MCF 10A (cell line): ENCODE results near the gene IGFBPL1. TPM values are rescaled to one million over a fixed set of nuclear protein-coding genes. Genes with fewer than 3 reads are reported as not detected.

Experiments used
- BruUV-seq: library from RNA; stranded (reverse); fragments of 400-500 nt; replicated peaks from 2 replicates; lab custom pipeline; 2021; lab: Mats Ljungman, UMichigan
- CTCF ChIA-PET: fragments of 300-600 bp; sonication (Branson Sonifier 250); formaldehyde crosslinking; extraction: SDS; loops from one replicate; lab custom pipeline; 2021; ENCODE audit warnings: antibody characterized with exemption, inconsistent platforms; lab: Yijun Ruan, JAX
- POLR2A ChIA-PET: fragments of 300-600, 350-650 bp; sonication (Branson Sonifier 250); formaldehyde crosslinking; extraction: SDS; loops from one replicate; lab custom pipeline; 2020; ENCODE audit warnings: antibody characterized with exemption, inconsistent platforms; lab: Yijun Ruan, JAX
- DNase-seq: peaks from one replicate; pipeline ENCODE4 v3.0.0-alpha.2; 2018; ENCODE audit not compliant: unreplicated experiment
- H3K27ac Mint-ChIP-seq: one replicate; pipeline ENCODE4 v1.8.0; 2022; ENCODE audit warnings: mild to moderate bottlenecking, low read depth, mixed read lengths; ENCODE audit not compliant: unreplicated experiment
- H3K27me3 Mint-ChIP-seq: one replicate; pipeline ENCODE4 v1.8.0; 2022; ENCODE audit warnings: mixed read lengths; ENCODE audit not compliant: insufficient read depth, unreplicated experiment
- H3K36me3 Mint-ChIP-seq: one replicate; pipeline ENCODE4 v1.8.0; 2022; ENCODE audit warnings: mild to moderate bottlenecking, moderate library complexity, mixed read lengths; ENCODE audit not compliant: insufficient read depth, unreplicated experiment
- H3K4me1 Mint-ChIP-seq: one replicate; pipeline ENCODE4 v1.8.0; 2022; ENCODE audit warnings: mixed read lengths; ENCODE audit not compliant: insufficient read depth, unreplicated experiment
- H3K4me3 Mint-ChIP-seq: one replicate; pipeline ENCODE4 v1.8.0; 2022; ENCODE audit warnings: mild to moderate bottlenecking, moderate library complexity, mixed read lengths; ENCODE audit not compliant: unreplicated experiment
- H3K9me3 Mint-ChIP-seq: one replicate; pipeline ENCODE4 v1.8.0; 2022; ENCODE audit warnings: mixed read lengths; ENCODE audit not compliant: unreplicated experiment
- intact Hi-C: fragments of 100-400 bp; cut with micrococcal nuclease; formaldehyde crosslinking; loops from 2 replicates; pipeline ENCODE4 v1.14.1; 2022
- total RNA-seq: library from RNA; stranded (reverse); gene quantifications from 2 replicates; pipeline ENCODE4 v1.2.3, GENCODE V29; 2022
- TF ChIP-seq, protein P1 (sequence below): fragments of 200-600 bp; IDR thresholded peaks from one replicate; pipeline ENCODE4 v1.8.0; 2022; ENCODE audit warnings: antibody characterized with exemption, mild to moderate bottlenecking; ENCODE audit not compliant: unreplicated experiment

The IGFBPL1 gene
- total RNA-seq, 1 experiment from 2014 or later, result not detected

DNA sequence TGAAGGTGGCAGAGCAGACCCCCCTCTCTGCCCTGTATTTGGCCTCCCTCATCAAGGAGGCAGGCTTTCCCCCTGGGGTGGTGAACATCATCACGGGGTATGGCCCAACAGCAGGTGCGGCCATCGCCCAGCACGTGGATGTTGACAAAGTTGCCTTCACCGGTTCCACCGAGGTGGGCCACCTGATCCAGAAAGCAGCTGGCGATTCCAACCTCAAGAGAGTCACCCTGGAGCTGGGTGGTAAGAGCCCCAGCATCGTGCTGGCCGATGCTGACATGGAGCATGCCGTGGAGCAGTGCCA, 27.9 kb downstream of the IGFBPL1 start:
- CTCF ChIA-PET, result interaction anchor here (1.9 kb wide), 1 partner anchor 25 kb away, joined by 11 read pairs; no protein-coding TSS in a partner anchor
- BruUV-seq, result no TSS peak
- no peaks in the 10 kb centered on the region for H3K9me3 Mint-ChIP-seq
- POLR2A ChIA-PET, result no interaction called here
- TF ChIP-seq, protein P1, sequence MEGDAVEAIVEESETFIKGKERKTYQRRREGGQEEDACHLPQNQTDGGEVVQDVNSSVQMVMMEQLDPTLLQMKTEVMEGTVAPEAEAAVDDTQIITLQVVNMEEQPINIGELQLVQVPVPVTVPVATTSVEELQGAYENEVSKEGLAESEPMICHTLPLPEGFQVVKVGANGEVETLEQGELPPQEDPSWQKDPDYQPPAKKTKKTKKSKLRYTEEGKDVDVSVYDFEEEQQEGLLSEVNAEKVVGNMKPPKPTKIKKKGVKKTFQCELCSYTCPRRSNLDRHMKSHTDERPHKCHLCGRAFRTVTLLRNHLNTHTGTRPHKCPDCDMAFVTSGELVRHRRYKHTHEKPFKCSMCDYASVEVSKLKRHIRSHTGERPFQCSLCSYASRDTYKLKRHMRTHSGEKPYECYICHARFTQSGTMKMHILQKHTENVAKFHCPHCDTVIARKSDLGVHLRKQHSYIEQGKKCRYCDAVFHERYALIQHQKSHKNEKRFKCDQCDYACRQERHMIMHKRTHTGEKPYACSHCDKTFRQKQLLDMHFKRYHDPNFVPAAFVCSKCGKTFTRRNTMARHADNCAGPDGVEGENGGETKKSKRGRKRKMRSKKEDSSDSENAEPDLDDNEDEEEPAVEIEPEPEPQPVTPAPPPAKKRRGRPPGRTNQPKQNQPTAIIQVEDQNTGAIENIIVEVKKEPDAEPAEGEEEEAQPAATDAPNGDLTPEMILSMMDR, result no peak
- H3K27me3 Mint-ChIP-seq, result no peaks in the 10 kb centered on the region
- H3K27ac Mint-ChIP-seq, result no peak overlapping the region
- intact Hi-C loops, result no loop called here
- no peak for DNase-seq
- H3K36me3 Mint-ChIP-seq, result peaks cover 40% of the 10 kb centered on the region
- H3K4me3 Mint-ChIP-seq, result no peak overlapping the region
- H3K4me1 Mint-ChIP-seq, result peaks cover 10% of the 10 kb centered on the region

DNA sequence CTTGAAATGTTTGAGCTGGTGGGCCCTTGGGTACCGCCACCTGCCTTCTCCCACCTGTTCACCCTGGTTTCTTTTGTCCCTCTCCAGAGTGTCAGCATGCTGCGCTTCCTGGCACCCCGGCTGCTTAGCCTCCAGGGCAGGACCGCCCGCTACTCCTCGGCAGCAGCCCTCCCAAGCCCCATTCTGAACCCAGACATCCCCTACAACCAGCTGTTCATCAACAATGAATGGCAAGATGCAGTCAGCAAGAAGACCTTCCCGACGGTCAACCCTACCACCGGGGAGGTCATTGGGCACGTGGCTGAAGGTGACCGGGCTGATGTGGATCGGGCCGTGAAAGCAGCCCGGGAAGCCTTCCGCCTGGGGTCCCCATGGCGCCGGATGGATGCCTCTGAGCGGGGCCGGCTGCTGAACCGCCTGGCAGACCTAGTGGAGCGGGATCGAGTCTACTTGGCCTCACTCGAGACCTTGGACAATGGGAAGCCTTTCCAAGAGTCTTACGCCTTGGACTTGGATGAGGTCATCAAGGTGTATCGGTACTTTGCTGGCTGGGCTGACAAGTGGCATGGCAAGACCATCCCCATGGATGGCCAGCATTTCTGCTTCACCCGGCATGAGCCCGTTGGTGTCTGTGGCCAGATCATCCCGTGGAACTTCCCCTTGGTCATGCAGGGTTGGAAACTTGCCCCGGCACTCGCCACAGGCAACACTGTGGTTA, 28.4 kb downstream of the IGFBPL1 start:
- H3K9me3 Mint-ChIP-seq, result no peaks in the 10 kb centered on the region
- BruUV-seq, result no TSS peak
- H3K36me3 Mint-ChIP-seq, result peaks cover 40% of the 10 kb centered on the region
- intact Hi-C loops, result no loop called here
- CTCF ChIA-PET, result interaction anchor here (1.9 kb wide), 1 partner anchor 25 kb away, joined by 11 read pairs; no protein-coding TSS in a partner anchor
- TF ChIP-seq, protein P1, result no peak
- DNase-seq, result no peak
- H3K4me1 Mint-ChIP-seq, result peaks cover 10% of the 10 kb centered on the region
- no peak overlapping the region for H3K27ac Mint-ChIP-seq
- POLR2A ChIA-PET, result no interaction called here
- no peaks in the 10 kb centered on the region for H3K27me3 Mint-ChIP-seq
- H3K4me3 Mint-ChIP-seq, result no peak overlapping the region

DNA sequence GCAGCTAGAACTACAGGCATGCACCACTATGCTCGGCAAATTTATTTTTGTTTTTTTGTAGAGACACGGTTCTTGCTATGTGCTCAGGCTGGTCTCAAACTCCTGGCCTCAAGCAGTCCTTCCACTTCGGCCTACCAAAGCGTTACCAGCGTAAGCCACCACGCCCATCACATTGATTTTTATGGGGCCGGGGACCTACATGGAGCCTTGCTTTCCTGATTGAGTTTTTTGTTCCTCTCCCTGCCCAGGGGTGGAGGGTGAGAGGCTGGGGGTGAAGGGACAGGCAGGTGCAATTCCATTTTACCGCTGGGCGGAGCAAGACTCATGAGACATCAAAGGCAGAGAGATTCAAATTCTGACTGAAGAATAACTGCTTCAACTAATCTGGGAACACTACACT, 29.8 kb downstream of the IGFBPL1 start:
- POLR2A ChIA-PET, result no interaction called here
- no TSS peak for BruUV-seq
- CTCF ChIA-PET, result no interaction called here
- TF ChIP-seq, protein P1, result no peak
- Mint-ChIP-seq H3K4me3 (no peak overlapping the region), H3K36me3 (peaks cover 36% of the 10 kb centered on the region), H3K4me1 (peaks cover 10% of the 10 kb centered on the region), H3K9me3 (no peaks in the 10 kb centered on the region), H3K27ac (peak overlapping the region; percentile 93), H3K27me3 (no peaks in the 10 kb centered on the region)
- intact Hi-C loops, result no loop called here
- DNase-seq, result no peak

DNA sequence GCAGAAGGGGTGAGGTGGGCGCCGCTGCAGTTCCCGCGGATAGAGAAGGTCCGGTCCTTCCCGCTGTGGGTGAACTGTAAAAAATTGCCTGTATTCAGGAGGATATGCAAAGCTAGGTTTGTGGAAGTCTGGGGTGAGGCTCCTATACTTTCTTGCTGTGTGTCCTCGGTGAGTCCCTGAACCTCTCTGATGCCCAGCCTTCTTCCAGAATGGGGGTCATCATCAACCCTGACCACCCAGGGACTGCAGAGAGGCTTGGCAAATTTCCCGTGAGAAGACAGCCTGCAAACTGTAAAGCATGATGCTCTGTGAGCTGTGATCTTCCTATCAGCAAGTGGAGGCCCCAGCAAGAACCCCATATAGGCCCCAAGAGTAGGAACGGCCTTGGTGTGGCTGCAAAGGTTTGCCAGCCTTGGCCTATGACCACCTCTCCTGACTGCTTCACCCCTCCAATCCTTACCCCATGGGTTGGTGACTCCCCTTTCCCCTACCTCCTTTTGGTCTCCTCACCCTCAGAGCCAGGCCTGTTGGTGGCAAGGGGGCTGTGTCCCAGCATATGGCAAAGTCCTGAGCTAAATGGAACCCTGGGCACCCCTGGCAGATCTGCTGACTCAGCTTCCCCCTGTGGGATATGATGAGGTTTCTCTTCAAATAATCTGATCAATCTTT, 31.0 kb downstream of the IGFBPL1 start:
- ChIA-PET CTCF (interaction anchor here (0.6 to 1.7 kb wide), 13 partner anchors 14 to 621 kb away, joined by 3 to 6 read pairs (median 4); partner anchors contain the start of gene ANKRD18A), POLR2A (interaction anchor here (0.6 to 1.4 kb wide), 8 partner anchors 8 to 748 kb away, joined by 3 to 5 read pairs (median 3); partner anchors contain the start of gene EXOSC3)
- BruUV-seq, result TSS peak; percentile 34
- DNase-seq, result peak; percentile 8
- Mint-ChIP-seq H3K36me3 (peaks cover 33% of the 10 kb centered on the region), H3K9me3 (no peaks in the 10 kb centered on the region), H3K4me3 (peak overlapping the region; percentile 97), H3K27ac (peak overlapping the region; percentile 93), H3K27me3 (no peaks in the 10 kb centered on the region), H3K4me1 (peaks cover 17% of the 10 kb centered on the region)
- intact Hi-C loops, result no loop called here
- TF ChIP-seq, protein P1, result no peak
